BLaER1 treated with 17β-estradiol and CSF1 and Interleukin-3, amounts not matched to agents 10 nM and 100 nM (cell line): ENCODE measurements around the gene CARD14.

ENCODE experiments used
- H3K27ac ChIP-seq, 11 experiments: shearing (Covaris generic); formaldehyde crosslinking; 2 replicates each; pipeline ENCODE4 v1.8.1; 2022
- H3K27me3 ChIP-seq, 11 experiments: shearing (Covaris generic); formaldehyde crosslinking; 2 replicates each; pipeline ENCODE4 v1.8.1; 2022
- H3K36me3 ChIP-seq, 11 experiments: shearing (Covaris generic); formaldehyde crosslinking; 2 replicates each; pipeline ENCODE4 v1.8.1; 2022
- H3K4me1 ChIP-seq, 10 experiments: shearing (Covaris generic); formaldehyde crosslinking; 2 replicates each; pipeline ENCODE4 v1.8.1; 2022
- H3K4me2 ChIP-seq, 11 experiments: shearing (Covaris generic); formaldehyde crosslinking; 2 replicates each; pipeline ENCODE4 v1.8.1; 2022
- H3K4me3 ChIP-seq, 10 experiments: shearing (Covaris generic); formaldehyde crosslinking; 2 replicates each; pipeline ENCODE4 v1.8.1; 2022
- H3K9ac ChIP-seq, 11 experiments: shearing (Covaris generic); formaldehyde crosslinking; 2 replicates each; pipeline ENCODE4 v1.8.1; 2022
- H3K9me3 ChIP-seq, 11 experiments: shearing (Covaris generic); formaldehyde crosslinking; replicated peaks in 1 of 11; 2 replicates each; pipeline ENCODE4 v1.8.1; 2022
- H4K20me1 ChIP-seq, 11 experiments: shearing (Covaris generic); formaldehyde crosslinking; 2 replicates each; pipeline ENCODE4 v1.8.1; 2022
- Cebpa-rat ChIP-seq, 11 experiments: shearing (Covaris generic); IDR thresholded peaks; 2 replicates each; pipeline ENCODE4 v1.8.1; 2022

The CARD14 gene

DNA sequence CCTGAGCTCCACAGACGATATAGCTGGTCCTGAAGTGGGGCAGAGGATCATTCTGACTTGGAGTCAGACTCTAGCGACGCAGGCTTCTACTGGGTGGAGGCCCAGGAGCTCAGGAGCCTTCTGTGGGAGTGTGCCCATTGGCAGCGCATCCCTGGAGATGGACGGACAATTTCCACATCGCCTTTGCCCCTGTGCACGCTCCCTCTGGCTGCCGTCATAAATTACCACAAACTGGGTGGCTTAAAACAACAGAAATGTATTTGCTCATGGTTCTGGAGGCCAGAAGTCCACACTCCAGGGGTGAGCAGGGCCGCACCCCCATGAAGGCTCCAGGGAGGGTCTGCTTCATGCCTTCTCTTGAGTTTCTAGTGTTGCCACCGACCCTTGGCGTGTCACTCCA, 6.9 kb downstream of the CARD14 start:
- Histone ChIP-seq H3K9ac (no peak overlapping the region), H3K27me3 (no peaks in the 10 kb centered on the region), H3K4me2 (no peak overlapping the region), H3K4me1 (no peaks in the 10 kb centered on the region), H3K27ac (no peak overlapping the region), H3K4me3 (no peak overlapping the region), H3K9me3 (no peaks in the 10 kb centered on the region), H4K20me1 (no peaks in the 10 kb centered on the region; a peak in 1 of 22 replicates), H3K36me3 (no peaks in the 10 kb centered on the region)
- TF ChIP-seq Cebpa-rat (IDR thresholded peaks at IDR 0.05), result no peak

- Histone ChIP-seq H3K27ac (no peak overlapping the region), H3K36me3 (no peaks in the 10 kb centered on the region), H3K4me3 (no peak overlapping the region), H3K4me1 (no peaks in the 10 kb centered on the region), H4K20me1 (no peaks in the 10 kb centered on the region; a peak in 1 of 22 replicates), H3K9ac (no peak overlapping the region), H3K9me3 (no peaks in the 10 kb centered on the region), H3K4me2 (no peak overlapping the region), H3K27me3 (no peaks in the 10 kb centered on the region)
- TF ChIP-seq Cebpa-rat (IDR thresholded peaks at IDR 0.05), result no peak
Observed at GRCh38 chr17:80177986-80178595, 8.3 kb downstream of the CARD14 start.

DNA sequence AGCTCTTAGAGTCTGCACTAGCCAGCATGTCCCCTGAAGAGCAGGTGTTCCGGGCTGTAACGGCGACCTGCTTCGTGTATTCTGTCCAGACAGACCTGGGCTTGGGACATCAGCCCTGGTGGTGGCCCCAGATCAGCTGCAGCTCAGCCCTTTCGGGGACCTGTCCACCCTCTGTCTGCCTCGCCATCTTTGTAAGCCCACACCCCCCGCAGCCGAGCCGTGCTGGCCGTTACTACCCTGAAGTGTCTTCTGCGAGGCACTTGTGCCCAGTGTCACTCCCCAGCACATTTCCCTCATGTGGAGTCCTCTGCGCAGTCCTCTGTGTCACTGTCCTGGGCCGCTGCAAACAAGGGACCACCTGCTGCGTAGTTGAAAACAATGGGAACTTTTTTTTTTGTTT, 10.4 kb downstream of the CARD14 start:
- Histone ChIP-seq H3K9me3 (no peaks in the 10 kb centered on the region), H3K27me3 (no peaks in the 10 kb centered on the region), H3K9ac (no peak overlapping the region), H3K4me1 (no peaks in the 10 kb centered on the region), H3K4me3 (no peak overlapping the region), H3K4me2 (no peak overlapping the region), H3K36me3 (no peaks in the 10 kb centered on the region), H3K27ac (no peak overlapping the region), H4K20me1 (no peaks in the 10 kb centered on the region; a peak in 1 of 22 replicates)
- TF ChIP-seq Cebpa-rat (IDR thresholded peaks at IDR 0.05), result no peak

- Histone ChIP-seq H3K36me3 (no peaks in the 10 kb centered on the region), H3K4me3 (no peak overlapping the region), H3K27ac (no peak overlapping the region), H3K9me3 (no peaks in the 10 kb centered on the region), H3K4me1 (peaks cover 0 to 6% (median under 1%) of the 10 kb centered on the region in 10 experiments; a peak in 4 of 20 replicates), H3K27me3 (no peaks in the 10 kb centered on the region), H3K4me2 (no peak overlapping the region), H3K9ac (no peak overlapping the region), H4K20me1 (no peaks in the 10 kb centered on the region; a peak in 1 of 22 replicates)
- TF ChIP-seq Cebpa-rat (IDR thresholded peaks at IDR 0.05), result no peak
Observed at GRCh38 chr17:80181431-80181830, 11.6 kb downstream of the CARD14 start.

GRCh38 chr17:80182118-80182844, 12.5 kb downstream of the CARD14 start:
- no peak for TF ChIP-seq Cebpa-rat (IDR thresholded peaks at IDR 0.05)
- Histone ChIP-seq H3K9me3 (no peaks in the 10 kb centered on the region), H3K4me1 (peaks cover under 1 to 15% (median 8%) of the 10 kb centered on the region in 10 experiments), H3K27ac (no peak overlapping the region), H4K20me1 (no peaks in the 10 kb centered on the region; a peak in 1 of 22 replicates), H3K9ac (no peak overlapping the region), H3K27me3 (no peaks in the 10 kb centered on the region), H3K4me3 (no peak overlapping the region), H3K36me3 (no peaks in the 10 kb centered on the region), H3K4me2 (no peak overlapping the region)

DNA sequence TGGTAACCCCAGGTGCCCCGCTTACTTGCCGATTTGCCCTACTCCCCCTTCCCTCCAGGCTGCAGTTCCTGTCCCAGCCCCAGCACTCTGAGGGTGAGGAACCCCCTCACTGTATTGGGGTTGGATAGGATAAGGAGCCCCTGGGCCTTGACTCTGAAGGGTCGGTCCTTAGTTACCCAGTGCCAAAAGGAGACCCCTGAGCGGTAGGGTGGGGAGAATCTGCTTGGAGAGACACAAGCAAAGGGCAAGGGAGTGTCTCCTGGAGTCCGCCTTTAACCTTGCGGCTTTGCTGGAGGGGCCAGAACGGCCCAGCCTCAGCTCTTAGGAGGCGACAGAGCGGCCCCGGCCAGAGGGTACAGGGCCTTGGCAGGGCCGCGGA, 13.0 kb downstream of the CARD14 start:
- Histone ChIP-seq H3K36me3 (no peaks in the 10 kb centered on the region), H3K4me2 (no peak overlapping the region), H3K27ac (no peak overlapping the region), H3K9me3 (no peaks in the 10 kb centered on the region), H3K4me1 (peaks cover 6 to 20% (median 13%) of the 10 kb centered on the region in 10 experiments), H3K27me3 (no peaks in the 10 kb centered on the region; a peak in 1 of 22 replicates), H3K9ac (no peak overlapping the region), H4K20me1 (no peaks in the 10 kb centered on the region; a peak in 1 of 22 replicates), H3K4me3 (no peak overlapping the region)
- no peak for TF ChIP-seq Cebpa-rat (IDR thresholded peaks at IDR 0.05)

- no peak overlapping the region for H3K4me2 ChIP-seq
- TF ChIP-seq Cebpa-rat (IDR thresholded peaks at IDR 0.05), result no peak
- H3K36me3 ChIP-seq, result no peaks in the 10 kb centered on the region
- H3K9me3 ChIP-seq, result no peaks in the 10 kb centered on the region
- no peaks in the 10 kb centered on the region for H4K20me1 ChIP-seq
- no peak overlapping the region for H3K4me3 ChIP-seq
- H3K4me1 ChIP-seq, result peaks cover 16 to 29% (median 22%) of the 10 kb centered on the region in 10 experiments
- H3K27ac ChIP-seq, result no peak overlapping the region
- no peak overlapping the region for H3K9ac ChIP-seq
- H3K27me3 ChIP-seq, result peaks cover 0 to 3% (median 0%) of the 10 kb centered on the region in 11 experiments; a peak in 2 of 22 replicates
Observed at GRCh38 chr17:80183581-80184422, 14.0 kb downstream of the CARD14 start.

GRCh38 chr17:80184423-80184714, 14.5 kb downstream of the CARD14 start:
- H3K27me3 ChIP-seq, result peaks cover 0 to 8% (median 5%) of the 10 kb centered on the region in 11 experiments; a peak in 10 of 22 replicates

GRCh38 chr17:80185968-80186367, 16.1 kb downstream of the CARD14 start:
- Histone ChIP-seq H3K27me3 (peaks cover 0 to 16% (median 11%) of the 10 kb centered on the region in 11 experiments; a peak in 12 of 22 replicates), H3K4me1 (peaks cover 16 to 32% (median 25%) of the 10 kb centered on the region in 10 experiments), H3K9me3 (no peaks in the 10 kb centered on the region), H4K20me1 (no peaks in the 10 kb centered on the region), H3K4me2 (peak overlapping the region in 4 of 11 experiments; percentile 18 to 49 (median 34); a peak in 2 of 22 replicates), H3K27ac (no peak overlapping the region), H3K36me3 (no peaks in the 10 kb centered on the region), H3K9ac (no peak overlapping the region), H3K4me3 (no peak overlapping the region)
- TF ChIP-seq Cebpa-rat (IDR thresholded peaks at IDR 0.05), result no peak

More at GRCh38 chr17:80184423-80184714, 14.5 kb downstream of the CARD14 start:
- Histone ChIP-seq H3K36me3 (no peaks in the 10 kb centered on the region), H3K4me2 (no peak overlapping the region), H3K9me3 (no peaks in the 10 kb centered on the region), H3K4me1 (peaks cover 16 to 29% (median 22%) of the 10 kb centered on the region in 10 experiments), H4K20me1 (no peaks in the 10 kb centered on the region), H3K27ac (no peak overlapping the region), H3K4me3 (no peak overlapping the region), H3K9ac (no peak overlapping the region)
- no peak for TF ChIP-seq Cebpa-rat (IDR thresholded peaks at IDR 0.05)
